PFSK-1 (cell line): Measurements from ENCODE around the gene OTOP3.

Source experiments
- POLR2AphosphoS5 ChIP-seq: IDR thresholded peaks from 2 replicates; pipeline ENCODE4 v1.6.1; 2012; ENCODE audit warnings: low read depth, mild to moderate bottlenecking, control low read depth, low read length, moderate library complexity
- SIN3A ChIP-seq: IDR thresholded peaks from 2 replicates; pipeline ENCODE4 v1.6.1; 2012; ENCODE audit warnings: mild to moderate bottlenecking, low read length, moderate library complexity, borderline replicate concordance; ENCODE audit not compliant: insufficient read depth
- TF ChIP-seq, protein P1 (sequence below), 2 experiments: IDR thresholded peaks; 2 replicates each; pipeline versions ENCODE4 v1.6.1 to v1.8.0; 2011 to 2012; ENCODE audit warnings: low read depth in 2 of 2, low read length in 2 of 2, control low read depth in 1 of 2, inconsistent platforms in 1 of 2, mild to moderate bottlenecking in 1 of 2, moderate library complexity in 1 of 2; ENCODE audit not compliant: insufficient read depth in 1 of 2

DNA sequence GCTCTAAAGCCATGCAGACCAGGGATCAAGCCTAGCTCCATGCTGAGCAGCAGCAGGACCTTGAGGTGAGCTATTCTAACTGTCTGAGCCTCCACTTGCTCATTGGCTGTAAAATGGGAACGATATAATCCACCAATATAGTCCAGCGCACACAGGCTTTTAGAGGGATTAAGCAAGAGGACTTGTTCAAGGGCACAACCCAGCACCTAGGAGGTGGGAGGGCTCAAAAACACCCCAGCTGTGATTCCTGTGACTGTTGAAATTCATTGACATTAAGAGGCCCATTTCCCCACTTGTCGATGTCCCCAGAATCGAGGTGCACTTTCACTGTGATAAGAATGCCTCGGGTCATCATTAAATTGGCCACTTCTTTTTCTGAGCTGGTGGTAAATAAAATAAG is 16.8 kb upstream of the OTOP3 start:
- TF ChIP-seq POLR2AphosphoS5 (no peak), SIN3A (no peak)
- TF ChIP-seq, protein P1, sequence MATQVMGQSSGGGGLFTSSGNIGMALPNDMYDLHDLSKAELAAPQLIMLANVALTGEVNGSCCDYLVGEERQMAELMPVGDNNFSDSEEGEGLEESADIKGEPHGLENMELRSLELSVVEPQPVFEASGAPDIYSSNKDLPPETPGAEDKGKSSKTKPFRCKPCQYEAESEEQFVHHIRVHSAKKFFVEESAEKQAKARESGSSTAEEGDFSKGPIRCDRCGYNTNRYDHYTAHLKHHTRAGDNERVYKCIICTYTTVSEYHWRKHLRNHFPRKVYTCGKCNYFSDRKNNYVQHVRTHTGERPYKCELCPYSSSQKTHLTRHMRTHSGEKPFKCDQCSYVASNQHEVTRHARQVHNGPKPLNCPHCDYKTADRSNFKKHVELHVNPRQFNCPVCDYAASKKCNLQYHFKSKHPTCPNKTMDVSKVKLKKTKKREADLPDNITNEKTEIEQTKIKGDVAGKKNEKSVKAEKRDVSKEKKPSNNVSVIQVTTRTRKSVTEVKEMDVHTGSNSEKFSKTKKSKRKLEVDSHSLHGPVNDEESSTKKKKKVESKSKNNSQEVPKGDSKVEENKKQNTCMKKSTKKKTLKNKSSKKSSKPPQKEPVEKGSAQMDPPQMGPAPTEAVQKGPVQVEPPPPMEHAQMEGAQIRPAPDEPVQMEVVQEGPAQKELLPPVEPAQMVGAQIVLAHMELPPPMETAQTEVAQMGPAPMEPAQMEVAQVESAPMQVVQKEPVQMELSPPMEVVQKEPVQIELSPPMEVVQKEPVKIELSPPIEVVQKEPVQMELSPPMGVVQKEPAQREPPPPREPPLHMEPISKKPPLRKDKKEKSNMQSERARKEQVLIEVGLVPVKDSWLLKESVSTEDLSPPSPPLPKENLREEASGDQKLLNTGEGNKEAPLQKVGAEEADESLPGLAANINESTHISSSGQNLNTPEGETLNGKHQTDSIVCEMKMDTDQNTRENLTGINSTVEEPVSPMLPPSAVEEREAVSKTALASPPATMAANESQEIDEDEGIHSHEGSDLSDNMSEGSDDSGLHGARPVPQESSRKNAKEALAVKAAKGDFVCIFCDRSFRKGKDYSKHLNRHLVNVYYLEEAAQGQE (IDR thresholded peaks at IDR 0.05; ENCODE audit: insufficient read depth in 1 of 2, low read depth in 2 of 2, low read length in 2 of 2) = no peak
